Neural cell (in vitro differentiated cells): ENCODE data around the gene RPRD1B. TPM values are rescaled to one million over a fixed set of nuclear protein-coding genes. Genes with fewer than 3 reads are reported as not detected.

Experiments
- H2AFZ ChIP-seq: fragments of 200-600, 300-800 bp; sonication (generic), shearing (Covaris generic); 2 replicates; pipeline ENCODE4 v1.6.0; 2014; ENCODE audit warnings: low read depth, mild to moderate bottlenecking, antibody characterized with exemption, low read length, moderate library complexity
- H3F3A ChIP-seq: fragments of 200-600 bp; shearing (Covaris generic); 2 replicates; pipeline ENCODE4 v1.6.1; 2016; ENCODE audit warnings: mild to moderate bottlenecking, moderate library complexity, mixed read lengths, antibody characterized with exemption, low read length; ENCODE audit not compliant: insufficient read depth, poor library complexity, severe bottlenecking
- H3K27ac ChIP-seq: fragments of 200-600, 300-800 bp; sonication (generic), shearing (Covaris generic); 2 replicates; pipeline ENCODE4 v1.5.1; 2014; ENCODE audit warnings: mild to moderate bottlenecking, low read length, moderate library complexity
- H3K27me3 ChIP-seq: fragments of 300-800, 200-600 bp; sonication (generic), shearing (Covaris generic); 2 replicates; pipeline ENCODE4 v1.6.0; 2014; ENCODE audit warnings: mild to moderate bottlenecking, low read depth, low read length, moderate library complexity; ENCODE audit not compliant: insufficient read depth
- H3K36me3 ChIP-seq: fragments of 300-800, 200-600 bp; sonication (generic), shearing (Covaris generic); 2 replicates; pipeline ENCODE4 v1.5.1; 2014; ENCODE audit warnings: mild to moderate bottlenecking, antibody characterized with exemption, low read length, moderate library complexity; ENCODE audit not compliant: insufficient read depth
- H3K4me2 ChIP-seq: fragments of 300-800, 200-600 bp; sonication (generic), shearing (Covaris generic); 2 replicates; pipeline ENCODE4 v1.6.0; 2014; ENCODE audit warnings: mild to moderate bottlenecking, low read length
- H3K4me3 ChIP-seq: fragments of 300-800, 200-600 bp; sonication (generic), shearing (Covaris generic); 2 replicates; pipeline ENCODE4 v1.5.1; 2014; ENCODE audit warnings: mild to moderate bottlenecking, low read length, moderate library complexity
- H3K79me2 ChIP-seq: fragments of 200-600 bp; shearing (Covaris generic); replicated peaks from 2 replicates; pipeline ENCODE4 v1.6.0; 2014; ENCODE audit warnings: mild to moderate bottlenecking, low read length, moderate library complexity; ENCODE audit not compliant: insufficient read depth
- H3K9ac ChIP-seq: fragments of 300-800, 200-600 bp; sonication (generic), shearing (Covaris generic); 2 replicates; pipeline ENCODE4 v1.6.1; 2016; ENCODE audit warnings: mild to moderate bottlenecking, low read length, mixed read lengths
- H3K9me2 ChIP-seq: fragments of 200-600 bp; shearing (Covaris generic); 2 replicates; pipeline ENCODE4 v1.6.1; 2016; ENCODE audit warnings: mild to moderate bottlenecking, low read length, mixed read lengths; ENCODE audit not compliant: insufficient read depth
- H3K9me3 ChIP-seq: fragments of 200-600, 300-800 bp; sonication (generic), shearing (Covaris generic); 2 replicates; pipeline ENCODE4 v1.6.1; 2016; ENCODE audit warnings: mild to moderate bottlenecking, mixed run types, low read length, moderate library complexity, mixed read lengths
- H4K20me1 ChIP-seq: fragments of 200-600 bp; shearing (Covaris generic); 2 replicates; pipeline ENCODE4 v1.6.1; 2016; ENCODE audit warnings: mild to moderate bottlenecking, mixed run types; ENCODE audit not compliant: insufficient read depth
- EP300 ChIP-seq: fragments of 450-650 bp; conservative IDR thresholded peaks from 2 replicates; pipeline ENCODE4 v1.6.1; 2014; ENCODE audit warnings: antibody characterized with exemption, mild to moderate bottlenecking, moderate library complexity; ENCODE audit not compliant: poor library complexity, severe bottlenecking
- EZH2 ChIP-seq: fragments of 200-600, 300-800 bp; shearing (Covaris generic), sonication (generic); IDR thresholded peaks from 2 replicates; pipeline ENCODE4 v1.6.1; 2014; ENCODE audit warnings: antibody characterized with exemption, low read length, borderline replicate concordance, mild to moderate bottlenecking; ENCODE audit not compliant: insufficient read depth, poor library complexity, severe bottlenecking
- MXI1 ChIP-seq: fragments of 450-650 bp; conservative IDR thresholded peaks from 2 replicates; pipeline ENCODE4 v1.6.1; 2014; ENCODE audit warnings: antibody characterized with exemption, mild to moderate bottlenecking; ENCODE audit not compliant: poor library complexity, severe bottlenecking
- POLR2AphosphoS5 ChIP-seq: IDR thresholded peaks from 2 replicates; pipeline ENCODE4 v1.6.1; 2012
- RAD21 ChIP-seq: fragments of 450-650 bp; conservative IDR thresholded peaks from 2 replicates; pipeline ENCODE4 v1.6.1; 2014; ENCODE audit warnings: antibody characterized with exemption, mild to moderate bottlenecking, moderate library complexity
- REST ChIP-seq: IDR thresholded peaks from 2 replicates; pipeline ENCODE4 v1.6.1; 2012; ENCODE audit warnings: borderline replicate concordance
- SMC3 ChIP-seq: fragments of 450-650 bp; conservative IDR thresholded peaks from 2 replicates; pipeline ENCODE4 v1.6.1; 2014; ENCODE audit warnings: antibody characterized with exemption, mild to moderate bottlenecking, moderate library complexity; ENCODE audit not compliant: poor library complexity
- TAF1 ChIP-seq: IDR thresholded peaks from 2 replicates; pipeline ENCODE4 v1.6.1; 2012; ENCODE audit warnings: low read depth
- polyA plus RNA-seq: library from polyadenylated mRNA; depleted of rRNA; stranded (reverse); fragments of >200 nt; gene quantifications from 2 replicates; pipeline ENCODE4 v1.2.3, GENCODE V29; 2014
- TF ChIP-seq, protein P1 (sequence below): fragments of 450-650 bp; IDR thresholded peaks from 2 replicates; pipeline ENCODE4 v1.5.1; 2014; ENCODE audit warnings: antibody characterized with exemption, mild to moderate bottlenecking, moderate library complexity; ENCODE audit not compliant: poor library complexity, severe bottlenecking

The RPRD1B gene
- polyA plus RNA-seq, 1 donor from 2014 or later, result 23.4 TPM

DNA sequence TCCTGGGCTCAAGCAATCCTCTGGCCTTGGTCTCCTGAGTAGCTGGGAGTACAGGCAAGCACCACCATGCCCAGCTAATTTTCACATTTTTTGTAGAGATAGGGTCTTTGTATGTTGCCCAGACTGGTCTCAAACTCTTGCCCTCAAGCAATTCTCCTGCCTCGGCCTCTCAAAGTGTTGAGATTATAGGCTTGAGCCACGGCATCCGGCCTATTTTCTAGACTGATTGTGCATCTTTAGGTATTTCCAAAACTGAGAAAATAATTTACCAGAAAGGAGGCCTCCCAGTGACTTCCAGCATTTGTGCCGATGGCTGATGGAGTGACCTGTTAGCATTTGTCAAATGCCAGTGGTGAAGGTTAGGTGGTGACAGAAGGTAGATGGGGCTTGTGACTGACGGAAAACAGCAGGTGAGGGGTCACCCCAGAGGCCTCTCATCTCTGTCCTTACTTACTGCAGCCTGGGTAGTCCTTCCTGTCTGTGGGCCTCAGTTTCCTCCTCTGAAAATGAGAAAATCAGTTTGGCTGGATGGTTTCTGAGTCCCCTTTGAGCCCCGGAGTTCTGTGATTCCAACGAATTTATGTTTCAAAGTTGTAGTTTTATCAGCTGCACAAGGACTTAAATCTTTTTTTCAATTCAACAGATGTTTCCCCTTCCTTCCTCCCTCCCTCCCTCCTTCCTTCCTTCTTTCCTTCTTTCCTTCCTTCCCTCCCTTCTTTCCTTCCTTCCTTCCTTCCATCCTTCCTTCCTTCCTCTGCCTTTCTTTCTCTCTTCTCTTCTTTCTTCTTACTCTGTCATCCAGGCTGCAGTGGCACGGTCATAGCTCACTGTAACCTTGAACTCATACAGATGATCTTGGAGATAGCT lies 78.1 kb downstream of the RPRD1B start:
- TF ChIP-seq REST, result no peak
- TF ChIP-seq TAF1, result no peak
- TF ChIP-seq, protein P1, sequence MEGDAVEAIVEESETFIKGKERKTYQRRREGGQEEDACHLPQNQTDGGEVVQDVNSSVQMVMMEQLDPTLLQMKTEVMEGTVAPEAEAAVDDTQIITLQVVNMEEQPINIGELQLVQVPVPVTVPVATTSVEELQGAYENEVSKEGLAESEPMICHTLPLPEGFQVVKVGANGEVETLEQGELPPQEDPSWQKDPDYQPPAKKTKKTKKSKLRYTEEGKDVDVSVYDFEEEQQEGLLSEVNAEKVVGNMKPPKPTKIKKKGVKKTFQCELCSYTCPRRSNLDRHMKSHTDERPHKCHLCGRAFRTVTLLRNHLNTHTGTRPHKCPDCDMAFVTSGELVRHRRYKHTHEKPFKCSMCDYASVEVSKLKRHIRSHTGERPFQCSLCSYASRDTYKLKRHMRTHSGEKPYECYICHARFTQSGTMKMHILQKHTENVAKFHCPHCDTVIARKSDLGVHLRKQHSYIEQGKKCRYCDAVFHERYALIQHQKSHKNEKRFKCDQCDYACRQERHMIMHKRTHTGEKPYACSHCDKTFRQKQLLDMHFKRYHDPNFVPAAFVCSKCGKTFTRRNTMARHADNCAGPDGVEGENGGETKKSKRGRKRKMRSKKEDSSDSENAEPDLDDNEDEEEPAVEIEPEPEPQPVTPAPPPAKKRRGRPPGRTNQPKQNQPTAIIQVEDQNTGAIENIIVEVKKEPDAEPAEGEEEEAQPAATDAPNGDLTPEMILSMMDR, result no peak
- no peak for TF ChIP-seq SMC3
- TF ChIP-seq EP300, result no peak
- TF ChIP-seq POLR2AphosphoS5, result no peak
- TF ChIP-seq EZH2, result no peak
- TF ChIP-seq RAD21, result no peak
- TF ChIP-seq MXI1, result no peak
- H2AFZ ChIP-seq, result no peak overlapping the region
- no peaks in the 10 kb centered on the region for H3K9me3 ChIP-seq
- H4K20me1 ChIP-seq, result no peaks in the 10 kb centered on the region
- H3K79me2 ChIP-seq, result no peaks in the 10 kb centered on the region
- H3K4me3 ChIP-seq, result no peak overlapping the region
- H3F3A ChIP-seq, result no peaks in the 10 kb centered on the region
- no peak overlapping the region for H3K27ac ChIP-seq
- H3K9me2 ChIP-seq, result no peaks in the 10 kb centered on the region
- H3K4me2 ChIP-seq, result no peak overlapping the region
- no peaks in the 10 kb centered on the region for H3K36me3 ChIP-seq
- H3K9ac ChIP-seq, result no peak overlapping the region
- no peaks in the 10 kb centered on the region for H3K27me3 ChIP-seq

GRCh38 chr20:38112261-38112929 lies 78.8 kb downstream of the RPRD1B start:
- H3K4me2 ChIP-seq, result no peak overlapping the region
- H3K79me2 ChIP-seq, result no peaks in the 10 kb centered on the region
- no peaks in the 10 kb centered on the region for H3F3A ChIP-seq
- no peak overlapping the region for H3K4me3 ChIP-seq
- no peaks in the 10 kb centered on the region for H4K20me1 ChIP-seq
- no peak overlapping the region for H3K27ac ChIP-seq
- H3K27me3 ChIP-seq, result no peaks in the 10 kb centered on the region
- H3K9ac ChIP-seq, result no peak overlapping the region
- no peak for TF ChIP-seq SMC3
- TF ChIP-seq REST, result no peak
- TF ChIP-seq, protein P1, result no peak
- no peak for TF ChIP-seq TAF1
- no peak for TF ChIP-seq EZH2
- TF ChIP-seq POLR2AphosphoS5, result no peak
- no peak for TF ChIP-seq MXI1
- no peak for TF ChIP-seq EP300
- TF ChIP-seq RAD21, result no peak
- no peaks in the 10 kb centered on the region for H3K9me2 ChIP-seq
- no peak overlapping the region for H2AFZ ChIP-seq
- H3K9me3 ChIP-seq, result no peaks in the 10 kb centered on the region
- no peaks in the 10 kb centered on the region for H3K36me3 ChIP-seq
